GM19043 (cell line): Measurements from ENCODE around the gene ABCD1.

ENCODE experiments used
- ATAC-seq: cut with Tn5 transposase; IDR thresholded peaks from one replicate; pipeline ENCODE4 v1.9.1; 2021; ENCODE audit warnings: low read depth; ENCODE audit not compliant: unreplicated experiment

Gene ABCD1

GRCh38 chrX:153782313-153782712 lies 57.7 kb downstream of the ABCD1 start:
- ATAC-seq, result no peak

GRCh38 chrX:153782871-153783270 lies 58.2 kb downstream of the ABCD1 start:
- no peak for ATAC-seq

GRCh38 chrX:153783378-153784013 lies 58.8 kb downstream of the ABCD1 start:
- no peak for ATAC-seq

GRCh38 chrX:153784325-153784967 lies 59.8 kb downstream of the ABCD1 start:
- ATAC-seq, result no peak

DNA sequence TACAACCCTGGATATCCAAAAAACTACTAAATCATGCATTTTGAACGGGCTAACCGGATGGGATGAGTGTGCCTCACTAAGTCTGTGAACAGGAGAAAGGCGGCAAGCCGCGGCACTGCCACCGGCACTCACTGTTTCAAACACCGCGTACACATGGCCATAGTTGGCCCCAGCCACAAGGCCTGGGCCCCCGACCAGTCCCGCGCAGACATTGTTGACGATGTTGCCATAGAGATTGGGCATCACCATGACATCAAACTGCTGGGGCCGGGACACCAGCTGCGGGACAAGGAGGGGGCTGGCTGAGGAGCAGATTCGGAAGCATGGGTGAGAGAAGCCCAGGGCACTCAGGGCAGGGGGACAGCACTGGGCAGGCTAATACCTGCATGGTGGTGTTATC lies 62.0 kb downstream of the ABCD1 start:
- no peak for ATAC-seq

GRCh38 chrX:153789654-153790053 lies 65.0 kb downstream of the ABCD1 start:
- ATAC-seq, result no peak

DNA sequence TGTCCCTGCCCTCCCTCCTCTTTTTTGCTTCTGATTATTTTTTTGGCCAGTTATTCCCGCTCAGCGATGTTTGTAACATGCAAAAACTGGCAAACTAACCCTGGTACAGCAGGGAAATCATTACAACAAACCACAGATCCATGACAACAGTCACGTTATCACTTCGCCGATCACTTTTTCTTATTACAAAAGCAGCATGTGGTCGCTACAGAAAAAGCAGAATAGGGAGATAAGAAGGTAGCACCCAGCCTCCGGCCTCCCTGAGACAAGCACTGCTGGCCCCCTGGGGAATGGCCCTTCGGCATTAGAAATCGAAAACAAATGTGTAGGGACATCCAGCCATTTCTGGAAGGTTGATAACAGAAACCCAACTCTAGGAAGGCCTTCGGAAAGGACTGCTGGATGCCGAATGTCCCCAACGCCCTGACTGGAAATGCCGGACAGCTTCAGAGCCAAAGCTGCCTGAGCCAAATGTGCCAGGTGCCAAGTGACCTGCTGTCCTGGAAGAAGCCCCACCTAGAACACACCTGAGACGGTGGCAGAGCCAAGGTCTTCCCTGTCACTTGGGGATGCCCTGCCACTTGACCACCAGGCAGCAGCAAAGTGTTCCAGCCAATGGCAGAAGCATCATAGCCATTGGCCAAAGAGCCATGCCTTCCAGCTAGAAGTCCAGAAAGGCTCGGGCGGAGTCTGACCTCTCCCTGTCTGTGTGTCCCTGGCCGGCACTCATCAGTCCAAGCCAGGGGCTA lies 66.6 kb downstream of the ABCD1 start:
- no peak for ATAC-seq

GRCh38 chrX:153792368-153792767 lies 67.7 kb downstream of the ABCD1 start:
- no peak for ATAC-seq

DNA sequence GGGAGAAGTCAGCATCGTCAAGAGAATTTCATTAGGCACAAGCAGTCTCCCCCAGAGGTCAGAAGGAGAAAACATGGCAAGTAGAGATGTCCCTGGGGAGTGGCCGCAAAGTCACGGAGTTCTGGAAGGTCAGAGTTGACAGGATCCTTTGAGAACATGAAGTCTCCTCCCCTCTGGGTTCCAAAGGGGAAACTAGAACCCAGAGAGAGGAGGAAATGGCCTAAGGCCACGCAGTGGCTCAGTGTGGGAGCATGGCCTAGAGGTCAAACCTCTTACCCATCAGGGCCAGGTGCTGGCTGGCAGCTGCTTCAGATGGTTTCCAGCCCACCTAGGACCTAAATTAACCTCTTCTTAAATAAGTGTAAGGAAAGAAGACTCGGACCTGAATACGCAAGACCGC lies 68.6 kb downstream of the ABCD1 start:
- ATAC-seq, result no peak
